ENCODE results near the gene PJA2.

GRCh38 chr5:109340351-109340750, 69.4 kb downstream of the PJA2 start:
- TF ChIP-seq CTCF (IDR thresholded peaks at IDR 0.05) (no peak), BHLHE40 (IDR thresholded peaks at IDR 0.05; ENCODE audit: low read depth, low read length) (no peak), RCOR1 (IDR thresholded peaks at IDR 0.05; ENCODE audit: low read depth, low read length) (no peak)
